Anterior cingulate cortex (tissue), 58 donors: ENCODE data around the gene PIK3R5.
"Not testable (repeated sequence)": the region's sequence is repeated elsewhere in the genome, so short reads cannot be mapped to it uniquely, and the experiment has no call there.

Source experiments
- DNase-seq, 58 donors: peaks; one replicate each; lab custom pipeline; 2025; lab: John Stamatoyannopoulos, UW

Gene PIK3R5

GRCh38 chr17:8865811-8866210 lies 99.7 kb downstream of the PIK3R5 start:
- no peak for DNase-seq

- no peak for DNase-seq
Measured at GRCh38 chr17:8865385-8865784, 100.1 kb downstream of the PIK3R5 start.

- no peak for DNase-seq
Measured at GRCh38 chr17:8862213-8863056, 103.1 kb downstream of the PIK3R5 start.

GRCh38 chr17:8861495-8862181 lies 103.9 kb downstream of the PIK3R5 start:
- DNase-seq, result no peak

GRCh38 chr17:8859804-8860430 lies 105.6 kb downstream of the PIK3R5 start:
- no peak for DNase-seq

GRCh38 chr17:8859027-8859803 lies 106.3 kb downstream of the PIK3R5 start:
- peak in 8 of 58 donors; percentile 3 to 12 (median 10) for DNase-seq

- no peak for DNase-seq
Measured at GRCh38 chr17:8857919-8858318, 107.6 kb downstream of the PIK3R5 start.

- DNase-seq, result no peak
Measured at GRCh38 chr17:8856869-8857575, 108.5 kb downstream of the PIK3R5 start.

- not testable (repeated sequence) for DNase-seq
Measured at GRCh38 chr17:8856205-8856603, 109.3 kb downstream of the PIK3R5 start.

- peak in 3 of 58 donors; percentile 5 to 45 (median 36) for DNase-seq
Measured at GRCh38 chr17:8855477-8856204, 109.9 kb downstream of the PIK3R5 start.

- DNase-seq, result no peak
Measured at GRCh38 chr17:8851600-8851999, 113.9 kb downstream of the PIK3R5 start.

GRCh38 chr17:8849311-8850041 lies 116.0 kb downstream of the PIK3R5 start:
- DNase-seq, result no peak

- DNase-seq, result no peak
Measured at GRCh38 chr17:8847891-8848290, 117.6 kb downstream of the PIK3R5 start.

- DNase-seq, result peak in 2 of 58 donors; percentile 10 to 19
Measured at GRCh38 chr17:8846768-8847211, 118.7 kb downstream of the PIK3R5 start.

- DNase-seq, result no peak
Measured at GRCh38 chr17:8844229-8845218, 121.0 kb downstream of the PIK3R5 start.

- DNase-seq, result no peak
Measured at GRCh38 chr17:8843344-8843743, 122.2 kb downstream of the PIK3R5 start.

- DNase-seq, result no peak
Measured at GRCh38 chr17:8841844-8842243, 123.7 kb downstream of the PIK3R5 start.
